ENCODE results near the gene AMPH. TPM values are rescaled to one million over a fixed set of nuclear protein-coding genes. Genes with fewer than 3 reads are reported as not detected.

The AMPH gene
- total RNA-seq = 1.6 and 3.0 TPM in 2 replicates

GRCh38 chr7:38630720-38631673 lies at the start of gene AMPH:
TSS of gene AMPH (minus strand) at chr7:38631373. CDS start at chr7:38631351, 22 bp downstream.

All from bronchial smooth muscle cell (primary cell).